PC-9 (cell line): ENCODE measurements around the gene GOLGA3. TPM values are rescaled to one million over a fixed set of nuclear protein-coding genes. Genes with fewer than 3 reads are reported as not detected.
A peak's percentile ranks its signal among the peaks of the same experiment; 100 is the strongest.
"Not testable (repeated sequence)": the region's sequence is repeated elsewhere in the genome, so short reads cannot be mapped to it uniquely, and the experiment has no call there.

Source experiments
- BruUV-seq: library from RNA; stranded (reverse); fragments of 400-500 nt; replicated peaks from 2 replicates; lab custom pipeline; 2021; lab: Mats Ljungman, UMichigan
- CTCF ChIA-PET: fragments of 300-600 bp; sonication (Branson Sonifier 250); formaldehyde crosslinking; loops from one replicate; lab custom pipeline; 2022; ENCODE audit warnings: antibody characterized with exemption; lab: Charles Lee
- POLR2A ChIA-PET: fragments of 300-600 bp; sonication (Branson Sonifier 250); formaldehyde crosslinking; loops from one replicate; lab custom pipeline; 2022; ENCODE audit warnings: antibody characterized with exemption; ENCODE audit not compliant: unreplicated experiment; lab: Charles Lee
- DNase-seq, 2 experiments: peaks; one replicate each; pipeline versions ENCODE4 v3.0.0 to v3.0.0-alpha.2; 2015 to 2022; ENCODE audit warnings: mixed read lengths in 1 of 2
- H2AFZ ChIP-seq: fragments of 200-600 bp; sonication (generic); 2 replicates; pipeline ENCODE4 v1.8.1; 2017; ENCODE audit warnings: antibody characterized with exemption
- H3F3A ChIP-seq: fragments of 200-600 bp; sonication (generic); 2 replicates; pipeline ENCODE4 v1.8.1; 2017; ENCODE audit warnings: antibody characterized with exemption, mild to moderate bottlenecking, low read depth; ENCODE audit not compliant: insufficient read depth
- H3K27ac ChIP-seq: fragments of 200-600 bp; sonication (generic); 2 replicates; pipeline ENCODE4 v1.6.1; 2016; ENCODE audit warnings: mixed run types
- H3K27me3 ChIP-seq: fragments of 200-600 bp; sonication (generic); 2 replicates; pipeline ENCODE4 v1.6.1; 2016; ENCODE audit warnings: low read depth, mixed run types; ENCODE audit not compliant: insufficient read depth
- H3K36me3 ChIP-seq: fragments of 200-600 bp; sonication (generic); 2 replicates; pipeline ENCODE4 v1.6.1; 2016; ENCODE audit warnings: low read depth, mixed run types
- H3K4me1 ChIP-seq: fragments of 200-600 bp; sonication (generic); replicated peaks from 2 replicates; pipeline ENCODE4 v1.6.1; 2016; ENCODE audit warnings: mixed run types; ENCODE audit not compliant: insufficient read depth
- H3K4me2 ChIP-seq: fragments of 200-600 bp; sonication (generic); 2 replicates; pipeline ENCODE4 v1.6.1; 2017; ENCODE audit warnings: mixed run types
- H3K4me3 ChIP-seq: fragments of 200-600 bp; sonication (generic); 2 replicates; pipeline ENCODE4 v1.6.1; 2016; ENCODE audit warnings: mixed run types
- H3K79me2 ChIP-seq: fragments of 200-600 bp; sonication (generic); 2 replicates; pipeline ENCODE4 v1.6.1; 2017; ENCODE audit warnings: low read depth, mixed run types
- H3K9me2 ChIP-seq: fragments of 200-600 bp; sonication (generic); 2 replicates; pipeline ENCODE4 v1.8.1; 2017; ENCODE audit warnings: mild to moderate bottlenecking; ENCODE audit not compliant: insufficient read depth
- H3K9me3 ChIP-seq: fragments of 200-600 bp; sonication (generic); 2 replicates; pipeline ENCODE4 v1.8.1; 2016; ENCODE audit warnings: low read depth; ENCODE audit not compliant: insufficient read depth
- H4K20me1 ChIP-seq: fragments of 200-600 bp; sonication (generic); 2 replicates; pipeline ENCODE4 v1.8.1; 2017; ENCODE audit not compliant: insufficient read depth
- CTCF ChIP-seq: fragments of 200-600 bp; sonication (generic); conservative IDR thresholded peaks from 2 replicates; pipeline ENCODE4 v1.6.1; 2017; ENCODE audit warnings: mixed run types, antibody characterized with exemption, mild to moderate bottlenecking, moderate library complexity
- EZH2 ChIP-seq: fragments of 200-600 bp; sonication (generic); IDR thresholded peaks from 2 replicates; pipeline ENCODE4 v1.8.0; 2017; ENCODE audit warnings: antibody characterized with exemption, low read depth
- intact Hi-C: fragments of 100-400 bp; cut with micrococcal nuclease; formaldehyde crosslinking; loops from one replicate; pipeline ENCODE4 v1.10.0; 2022; ENCODE audit not compliant: unreplicated experiment
- total RNA-seq: library from RNA; stranded (reverse); gene quantifications from 2 replicates; pipeline ENCODE4 v1.2.3, GENCODE V29; 2021

Gene GOLGA3
- total RNA-seq, 1 experiment from 2014 or later = 69.3 TPM

DNA sequence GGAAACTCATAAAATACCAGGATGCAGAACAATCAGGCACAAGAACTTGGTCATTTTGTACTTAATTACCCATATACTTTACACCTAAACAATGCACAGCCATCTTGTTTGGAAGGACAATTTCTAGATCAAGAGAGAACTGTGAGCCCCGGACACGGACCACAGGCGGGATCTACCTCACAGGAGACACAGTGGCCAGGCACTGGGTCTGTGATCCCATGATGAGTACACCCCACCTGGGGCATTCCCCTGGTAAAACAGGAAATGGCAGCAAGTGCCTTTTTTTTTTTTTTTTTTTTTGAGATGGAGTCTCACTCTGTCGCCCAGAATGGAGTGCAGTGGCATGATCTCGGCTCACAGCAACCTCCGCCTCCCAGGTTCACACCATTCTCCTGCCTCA, 15.2 kb downstream of the GOLGA3 start:
- no peaks in the 10 kb centered on the region for H3K79me2 ChIP-seq
- H3K36me3 ChIP-seq = no peaks in the 10 kb centered on the region

GRCh38 chr12:132812631-132813305, 15.9 kb downstream of the GOLGA3 start:
- BruUV-seq = no TSS peak
- Histone ChIP-seq H3K9me2 (no peaks in the 10 kb centered on the region), H3K4me2 (no peak overlapping the region), H3K27ac (no peak overlapping the region), H3K9me3 (no peaks in the 10 kb centered on the region), H3K79me2 (no peaks in the 10 kb centered on the region), H3K36me3 (no peaks in the 10 kb centered on the region), H3K4me3 (no peak overlapping the region), H3K27me3 (no peaks in the 10 kb centered on the region), H3K4me1 (no peaks in the 10 kb centered on the region), H3F3A (0 out of 2 replicates have a peak, but pooled peaks cover 3% of the 10 kb centered on the region), H2AFZ (no peak overlapping the region), H4K20me1 (no peaks in the 10 kb centered on the region; the same call in 1 of the 2 replicates)
- TF ChIP-seq EZH2 = no peak
- no peak for TF ChIP-seq CTCF
- ChIA-PET CTCF (no interaction called here), POLR2A (no interaction called here)
- DNase-seq = no peak
- intact Hi-C loops = no loop called here

More for the DNA sequence above, 15.2 kb downstream of the GOLGA3 start:
- POLR2A ChIA-PET = no interaction called here
- Histone ChIP-seq H3F3A (0 out of 2 replicates have a peak, but pooled peaks cover 3% of the 10 kb centered on the region), H3K9me2 (no peaks in the 10 kb centered on the region), H3K27ac (no peak overlapping the region), H4K20me1 (no peaks in the 10 kb centered on the region; the same call in 1 of the 2 replicates), H3K4me1 (no peaks in the 10 kb centered on the region), H3K4me2 (no peak overlapping the region), H2AFZ (no peak overlapping the region), H3K4me3 (no peak overlapping the region), H3K9me3 (no peaks in the 10 kb centered on the region), H3K27me3 (no peaks in the 10 kb centered on the region)
- intact Hi-C loops = no loop called here
- BruUV-seq = no TSS peak
- no peak for DNase-seq
- CTCF ChIA-PET = no interaction called here
- TF ChIP-seq CTCF = no peak
- TF ChIP-seq EZH2 = no peak

- POLR2A ChIA-PET = interaction anchor here (0.6 kb wide), 1 partner anchor 211 kb away, joined by 6 read pairs; no protein-coding TSS in a partner anchor
- H3F3A ChIP-seq, H3K9me3 ChIP-seq, H3K36me3 ChIP-seq, H3K27me3 ChIP-seq, H3K27ac ChIP-seq, CTCF ChIA-PET, BruUV-seq, H3K4me1 ChIP-seq, H3K4me3 ChIP-seq, H3K4me2 ChIP-seq, intact Hi-C loops, H3K9me2 ChIP-seq, H2AFZ ChIP-seq, H3K79me2 ChIP-seq: not testable (repeated sequence)
- peak; percentile 51 for TF ChIP-seq CTCF
- DNase-seq = peak in 1 of 2 experiments; percentile 9
- H4K20me1 ChIP-seq = peaks cover 19% of the 10 kb centered on the region
Measured at GRCh38 chr12:132809391-132809790, 19.3 kb downstream of the GOLGA3 start.
